ENCODE data around the gene RBM48.
"Not testable (repeated sequence)": the region's sequence is repeated elsewhere in the genome, so short reads cannot be mapped to it uniquely, and the experiment has no call there.

DNA sequence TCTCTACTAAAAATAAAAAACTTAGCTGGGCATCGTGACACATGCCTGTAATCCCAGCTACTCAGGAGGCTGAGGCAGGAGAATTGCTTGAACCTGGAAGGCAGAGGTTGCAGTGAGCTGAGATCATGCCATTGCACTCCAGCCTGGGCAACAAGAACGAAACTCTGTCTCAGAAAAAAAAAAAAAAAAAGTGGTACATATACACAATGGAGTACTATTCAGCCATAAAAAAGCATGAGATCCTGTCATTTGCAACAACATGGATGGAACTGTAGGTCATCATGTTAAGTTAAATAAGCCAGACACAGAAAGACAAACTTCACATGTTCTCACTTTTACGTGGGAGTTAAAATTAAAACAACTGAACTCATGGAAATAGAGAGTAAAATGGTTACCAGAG, 14.9 kb downstream of the RBM48 start:
- TF ChIP-seq, protein P1, sequence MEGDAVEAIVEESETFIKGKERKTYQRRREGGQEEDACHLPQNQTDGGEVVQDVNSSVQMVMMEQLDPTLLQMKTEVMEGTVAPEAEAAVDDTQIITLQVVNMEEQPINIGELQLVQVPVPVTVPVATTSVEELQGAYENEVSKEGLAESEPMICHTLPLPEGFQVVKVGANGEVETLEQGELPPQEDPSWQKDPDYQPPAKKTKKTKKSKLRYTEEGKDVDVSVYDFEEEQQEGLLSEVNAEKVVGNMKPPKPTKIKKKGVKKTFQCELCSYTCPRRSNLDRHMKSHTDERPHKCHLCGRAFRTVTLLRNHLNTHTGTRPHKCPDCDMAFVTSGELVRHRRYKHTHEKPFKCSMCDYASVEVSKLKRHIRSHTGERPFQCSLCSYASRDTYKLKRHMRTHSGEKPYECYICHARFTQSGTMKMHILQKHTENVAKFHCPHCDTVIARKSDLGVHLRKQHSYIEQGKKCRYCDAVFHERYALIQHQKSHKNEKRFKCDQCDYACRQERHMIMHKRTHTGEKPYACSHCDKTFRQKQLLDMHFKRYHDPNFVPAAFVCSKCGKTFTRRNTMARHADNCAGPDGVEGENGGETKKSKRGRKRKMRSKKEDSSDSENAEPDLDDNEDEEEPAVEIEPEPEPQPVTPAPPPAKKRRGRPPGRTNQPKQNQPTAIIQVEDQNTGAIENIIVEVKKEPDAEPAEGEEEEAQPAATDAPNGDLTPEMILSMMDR (IDR thresholded peaks at IDR 0.05; ENCODE audit: low read length), result not testable (repeated sequence)
- not testable (repeated sequence) for TF ChIP-seq EZH2 (optimal IDR thresholded peaks at IDR 0.05; ENCODE audit: low read depth, low read length); EZH2phosphoT487 (IDR thresholded peaks at IDR 0.05; ENCODE audit: low read length)
